Keratinocyte (primary cell): Measurements from ENCODE around the gene GLT6D1. TPM values are rescaled to one million over a fixed set of nuclear protein-coding genes. Genes with fewer than 3 reads are reported as not detected.

Experiments used
- DNase-seq: peaks from one replicate; pipeline ENCODE4 v3.0.0-alpha.2; 2011; ENCODE audit warnings: low read depth, missing footprints, low spot score
- FAIRE-seq: peaks from 2 replicates; lab custom pipeline; 2011; peaks lifted over from hg19 to GRCh38; lab: Jason Lieb, UNC
- H2AFZ ChIP-seq: 2 replicates; pipeline ENCODE4 v1.6.0; 2012; ENCODE audit warnings: low read length, control low read depth, inconsistent platforms; ENCODE audit not compliant: control insufficient read depth
- H3K27ac ChIP-seq: 2 replicates; pipeline ENCODE4 v1.5.1; 2011; ENCODE audit warnings: low read length; ENCODE audit not compliant: control insufficient read depth, insufficient read depth
- H3K27me3 ChIP-seq: 3 replicates; pipeline ENCODE4 v1.6.0; 2011; ENCODE audit warnings: low read length; ENCODE audit not compliant: control insufficient read depth, insufficient read depth; ENCODE audit errors: extremely low read depth
- H3K36me3 ChIP-seq, 2 experiments: 2 replicates in 1 of 2; 3 replicates in 1 of 2; pipeline ENCODE4 v1.5.1; 2011; ENCODE audit warnings: low read length in 2 of 2, mild to moderate bottlenecking in 1 of 2; ENCODE audit not compliant: control insufficient read depth in 2 of 2, insufficient read depth in 2 of 2; ENCODE audit errors: extremely low read depth in 1 of 2
- H3K4me1 ChIP-seq: 3 replicates; pipeline ENCODE4 v1.5.1; 2011; ENCODE audit warnings: low read length; ENCODE audit not compliant: control insufficient read depth, insufficient read depth; ENCODE audit errors: extremely low read depth
- H3K4me2 ChIP-seq: 3 replicates; pipeline ENCODE4 v1.6.0; 2011; ENCODE audit warnings: low read depth, low read length; ENCODE audit not compliant: control insufficient read depth, insufficient read depth; ENCODE audit errors: extremely low read depth
- H3K4me3 ChIP-seq, 3 experiments: fragments of 200-600 bp in 1 of 3; sonication (generic) in 1 of 3; 2 replicates in 2 of 3; 3 replicates in 1 of 3; pipeline ENCODE4 v1.5.1; 2011 to 2016; ENCODE audit warnings: low read length in 3 of 3, mild to moderate bottlenecking in 3 of 3, control low read depth in 2 of 3, inconsistent platforms in 1 of 3, low read depth in 1 of 3, mixed read lengths in 1 of 3, mixed run types in 1 of 3, moderate library complexity in 1 of 3; ENCODE audit not compliant: control insufficient read depth in 2 of 3, insufficient read depth in 2 of 3; ENCODE audit errors: extremely low read depth in 1 of 3
- H3K79me2 ChIP-seq: 2 replicates; pipeline ENCODE4 v1.6.0; 2012; ENCODE audit warnings: low read length; ENCODE audit not compliant: control insufficient read depth, insufficient read depth
- H3K9ac ChIP-seq: 3 replicates; pipeline ENCODE4 v1.6.0; 2011; ENCODE audit warnings: low read length; ENCODE audit not compliant: control insufficient read depth, insufficient read depth; ENCODE audit errors: extremely low read depth
- H3K9me1 ChIP-seq: 3 replicates; pipeline ENCODE4 v1.6.0; 2011; ENCODE audit warnings: low read length; ENCODE audit not compliant: control insufficient read depth, insufficient read depth; ENCODE audit errors: extremely low read depth
- H3K9me3 ChIP-seq: 2 replicates; pipeline ENCODE4 v1.5.1; 2012; ENCODE audit warnings: low read depth, low read length; ENCODE audit not compliant: control insufficient read depth
- H4K20me1 ChIP-seq: 3 replicates; pipeline ENCODE4 v1.6.0; 2011; ENCODE audit warnings: low read length; ENCODE audit not compliant: control insufficient read depth, insufficient read depth; ENCODE audit errors: extremely low read depth
- EZH2 ChIP-seq: IDR thresholded peaks from one replicate; pipeline ENCODE4 v1.6.1; 2012; ENCODE audit warnings: inconsistent platforms, mild to moderate bottlenecking, low read length, moderate library complexity
- dilution Hi-C: fragments of 300-500 bp; cut with MboI; formaldehyde crosslinking; loops from one replicate; pipeline ENCODE4 v1.7.0; 2020; ENCODE audit warnings: low sequenced_read_pairs; ENCODE audit not compliant: extremely low pct_ligation_motif_present
- polyA plus RNA-seq, 5 experiments: library from polyadenylated mRNA; depleted of rRNA in 3 of 5; stranded (reverse) in 3 of 5; stranded (forward) in 1 of 5; unstranded in 1 of 5; fragments of >200 nt; gene quantifications; 1 replicate in 1 of 5; 2 replicates in 3 of 5; 3 replicates in 1 of 5; pipeline versions ENCODE4 v1.2.1 to v1.2.3, GENCODE V29; 2011 to 2012; ENCODE audit warnings: missing spikeins in 2 of 5, low read depth in 1 of 5, low replicate concordance in 1 of 5
- TF ChIP-seq, protein P1 (sequence below), 3 experiments: IDR thresholded peaks in 1 of 3; conservative IDR thresholded peaks in 1 of 3; optimal IDR thresholded peaks in 1 of 3; 2 replicates in 2 of 3; 3 replicates in 1 of 3; pipeline versions ENCODE3 to v1.5.1; 2011; ENCODE audit warnings: low read length in 3 of 3, mild to moderate bottlenecking in 3 of 3, moderate library complexity in 2 of 3, control low read depth in 1 of 3, inconsistent platforms in 1 of 3; ENCODE audit not compliant: insufficient read depth in 2 of 3; ENCODE audit errors: extremely low read depth in 1 of 3

Gene GLT6D1
- polyA plus RNA-seq, 1 donor (not counting 4 experiments of a cell fraction or from before 2014, with no cell fraction given) = not detected

DNA sequence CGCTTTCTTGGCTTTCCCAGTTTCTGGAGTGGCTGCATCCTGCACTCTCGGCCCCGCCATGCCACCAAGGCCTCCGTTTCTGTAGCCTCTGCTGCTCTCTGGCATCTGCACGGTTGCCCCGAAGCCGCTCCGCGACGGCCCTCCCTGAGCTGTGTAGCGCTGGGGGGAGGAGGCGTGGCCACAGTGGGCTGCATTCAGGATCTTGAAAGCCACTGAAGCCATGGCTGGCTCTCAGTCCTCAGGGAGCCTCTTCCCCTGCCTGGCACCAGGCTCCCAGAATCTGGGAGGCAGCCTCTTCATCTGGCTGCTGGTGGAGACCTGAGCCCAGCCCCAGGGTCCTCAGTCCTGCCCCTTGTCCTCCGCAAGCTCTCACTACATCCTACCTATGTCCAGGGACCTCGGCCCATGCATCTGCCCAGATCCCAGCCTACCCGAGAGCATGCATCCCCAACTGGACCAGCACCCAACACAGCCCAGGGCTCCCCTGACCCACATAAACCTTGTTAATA, 52.7 kb downstream of the GLT6D1 start:
- no peaks in the 10 kb centered on the region for H3K4me1 ChIP-seq
- no peaks in the 10 kb centered on the region for H3K9me1 ChIP-seq
- no peaks in the 10 kb centered on the region for H3K27me3 ChIP-seq
- DNase-seq (no peak), FAIRE-seq (no peak)
- no peaks in the 10 kb centered on the region for H3K79me2 ChIP-seq
- dilution Hi-C loops = no loop called here
- no peak overlapping the region for H3K4me3 ChIP-seq
- H3K27ac ChIP-seq = no peak overlapping the region
- TF ChIP-seq, protein P1, sequence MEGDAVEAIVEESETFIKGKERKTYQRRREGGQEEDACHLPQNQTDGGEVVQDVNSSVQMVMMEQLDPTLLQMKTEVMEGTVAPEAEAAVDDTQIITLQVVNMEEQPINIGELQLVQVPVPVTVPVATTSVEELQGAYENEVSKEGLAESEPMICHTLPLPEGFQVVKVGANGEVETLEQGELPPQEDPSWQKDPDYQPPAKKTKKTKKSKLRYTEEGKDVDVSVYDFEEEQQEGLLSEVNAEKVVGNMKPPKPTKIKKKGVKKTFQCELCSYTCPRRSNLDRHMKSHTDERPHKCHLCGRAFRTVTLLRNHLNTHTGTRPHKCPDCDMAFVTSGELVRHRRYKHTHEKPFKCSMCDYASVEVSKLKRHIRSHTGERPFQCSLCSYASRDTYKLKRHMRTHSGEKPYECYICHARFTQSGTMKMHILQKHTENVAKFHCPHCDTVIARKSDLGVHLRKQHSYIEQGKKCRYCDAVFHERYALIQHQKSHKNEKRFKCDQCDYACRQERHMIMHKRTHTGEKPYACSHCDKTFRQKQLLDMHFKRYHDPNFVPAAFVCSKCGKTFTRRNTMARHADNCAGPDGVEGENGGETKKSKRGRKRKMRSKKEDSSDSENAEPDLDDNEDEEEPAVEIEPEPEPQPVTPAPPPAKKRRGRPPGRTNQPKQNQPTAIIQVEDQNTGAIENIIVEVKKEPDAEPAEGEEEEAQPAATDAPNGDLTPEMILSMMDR (optimal IDR thresholded peaks at IDR 0.05 in 1 of 3, IDR thresholded peaks at IDR 0.05 in 1 of 3, conservative IDR thresholded peaks at IDR 0.05 in 1 of 3; ENCODE audit: extremely low read depth in 1 of 3, insufficient read depth in 2 of 3, low read length in 3 of 3) = no peak
- no peak for TF ChIP-seq EZH2
- H3K9ac ChIP-seq = no peak overlapping the region
- H3K9me3 ChIP-seq = no peaks in the 10 kb centered on the region
- H4K20me1 ChIP-seq = no peaks in the 10 kb centered on the region
- no peaks in the 10 kb centered on the region for H3K36me3 ChIP-seq
- no peak overlapping the region for H3K4me2 ChIP-seq
- H2AFZ ChIP-seq = no peak overlapping the region

GRCh38 chr9:135584934-135585333, 54.4 kb downstream of the GLT6D1 start:
- no peaks in the 10 kb centered on the region for H3K4me1 ChIP-seq
- no peak overlapping the region for H3K4me3 ChIP-seq
- H3K27me3 ChIP-seq = no peaks in the 10 kb centered on the region
- dilution Hi-C loops = no loop called here
- no peaks in the 10 kb centered on the region for H3K9me3 ChIP-seq
- H3K79me2 ChIP-seq = no peaks in the 10 kb centered on the region
- DNase-seq = no peak
- TF ChIP-seq, protein P1 (optimal IDR thresholded peaks at IDR 0.05 in 1 of 3, IDR thresholded peaks at IDR 0.05 in 1 of 3, conservative IDR thresholded peaks at IDR 0.05 in 1 of 3; ENCODE audit: extremely low read depth in 1 of 3, insufficient read depth in 2 of 3, low read length in 3 of 3) = no peak
- TF ChIP-seq EZH2 = no peak
- no peak overlapping the region for H3K9ac ChIP-seq
- no peak overlapping the region for H2AFZ ChIP-seq
- no peaks in the 10 kb centered on the region for H3K9me1 ChIP-seq
- no peaks in the 10 kb centered on the region for H4K20me1 ChIP-seq
- no peak overlapping the region for H3K27ac ChIP-seq
- no peak overlapping the region for H3K4me2 ChIP-seq
- no peak for FAIRE-seq
- H3K36me3 ChIP-seq = no peaks in the 10 kb centered on the region
